HG03432 (cell line): ENCODE results near the gene NRXN2.

ENCODE experiments used
- ATAC-seq: cut with Tn5 transposase; IDR thresholded peaks from one replicate; pipeline ENCODE4 v1.9.1; 2021; ENCODE audit warnings: mild to moderate bottlenecking, moderate library complexity; ENCODE audit not compliant: unreplicated experiment

Gene NRXN2

DNA sequence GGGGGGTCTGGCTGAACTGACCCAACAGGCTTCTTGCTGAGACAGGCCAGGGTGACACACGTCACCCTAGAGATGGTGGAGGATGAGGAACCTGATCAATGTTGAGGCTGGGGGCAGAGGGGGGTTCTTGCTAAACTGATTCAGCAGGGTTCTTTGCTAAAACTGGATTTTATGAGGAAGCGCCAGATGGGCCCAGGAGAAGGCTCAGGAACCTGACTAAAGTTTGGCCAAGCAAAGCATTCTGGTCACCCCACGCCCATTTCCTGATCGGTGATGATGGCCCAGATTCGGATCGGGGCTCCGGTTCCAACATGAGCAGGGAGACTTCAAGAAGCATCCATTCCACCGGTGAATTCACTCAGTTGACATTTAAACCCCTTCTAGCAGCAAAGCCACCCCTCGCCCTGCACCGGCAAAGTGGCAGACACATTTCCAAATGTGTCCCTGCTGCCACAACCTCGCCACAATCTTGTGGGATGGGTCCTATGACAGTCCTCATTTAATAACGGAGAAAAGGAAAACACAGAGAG lies 166.2 kb downstream of the NRXN2 start:
- no peak for ATAC-seq
